Ovary (tissue), 3 donors: ENCODE measurements around the gene ZFPM1.

Experiments used
- EP300 ChIP-seq: sonication (generic); formaldehyde crosslinking; IDR thresholded peaks from one replicate; pipeline ENCODE4 v1.6.1; 2017; ENCODE audit warnings: antibody characterized with exemption
- POLR2A ChIP-seq: fragments of 450-650 bp; IDR thresholded peaks from one replicate; pipeline ENCODE4 v1.6.1; 2017; ENCODE audit warnings: antibody characterized with exemption, mild to moderate bottlenecking, moderate library complexity
- TF ChIP-seq, protein P1 (sequence below), 3 donors: fragments of 450-650 bp in 2 of 3; fragments of 200-600 bp in 1 of 3; IDR thresholded peaks; one replicate each; pipeline versions ENCODE4 v1.5.1 to v1.8.0; 2016 to 2022; ENCODE audit warnings: antibody characterized with exemption in 3 of 3, mild to moderate bottlenecking in 1 of 3
- donor health status: DM: no; HTN: no; CAD: no.

DNA sequence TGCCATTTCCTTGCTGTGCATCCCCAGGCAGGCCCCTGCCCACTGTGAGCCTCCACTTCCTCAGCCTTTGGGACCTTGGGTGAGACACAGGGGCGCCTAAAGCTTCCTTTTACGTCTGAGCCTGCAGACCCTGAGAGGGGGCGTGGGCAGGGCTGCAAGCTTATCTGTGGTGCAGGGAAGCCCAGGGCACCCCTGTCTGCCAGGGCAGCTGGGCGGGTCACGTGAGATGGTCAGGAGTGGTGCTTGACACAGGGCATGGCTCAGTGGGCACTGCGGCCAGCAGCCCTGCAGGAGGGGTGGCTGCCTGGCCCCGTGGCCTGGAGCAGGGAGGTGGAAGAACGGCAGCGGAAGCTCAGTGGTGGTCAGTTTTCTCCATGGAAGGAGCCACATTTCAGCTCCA, 62.3 kb downstream of the ZFPM1 start:
- TF ChIP-seq, protein P1, sequence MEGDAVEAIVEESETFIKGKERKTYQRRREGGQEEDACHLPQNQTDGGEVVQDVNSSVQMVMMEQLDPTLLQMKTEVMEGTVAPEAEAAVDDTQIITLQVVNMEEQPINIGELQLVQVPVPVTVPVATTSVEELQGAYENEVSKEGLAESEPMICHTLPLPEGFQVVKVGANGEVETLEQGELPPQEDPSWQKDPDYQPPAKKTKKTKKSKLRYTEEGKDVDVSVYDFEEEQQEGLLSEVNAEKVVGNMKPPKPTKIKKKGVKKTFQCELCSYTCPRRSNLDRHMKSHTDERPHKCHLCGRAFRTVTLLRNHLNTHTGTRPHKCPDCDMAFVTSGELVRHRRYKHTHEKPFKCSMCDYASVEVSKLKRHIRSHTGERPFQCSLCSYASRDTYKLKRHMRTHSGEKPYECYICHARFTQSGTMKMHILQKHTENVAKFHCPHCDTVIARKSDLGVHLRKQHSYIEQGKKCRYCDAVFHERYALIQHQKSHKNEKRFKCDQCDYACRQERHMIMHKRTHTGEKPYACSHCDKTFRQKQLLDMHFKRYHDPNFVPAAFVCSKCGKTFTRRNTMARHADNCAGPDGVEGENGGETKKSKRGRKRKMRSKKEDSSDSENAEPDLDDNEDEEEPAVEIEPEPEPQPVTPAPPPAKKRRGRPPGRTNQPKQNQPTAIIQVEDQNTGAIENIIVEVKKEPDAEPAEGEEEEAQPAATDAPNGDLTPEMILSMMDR (IDR thresholded peaks at IDR 0.05), result no peak
- TF ChIP-seq POLR2A (no peak), EP300 (no peak)
